ENCODE data around the gene ZNF536. TPM values are rescaled to one million over a fixed set of nuclear protein-coding genes. Genes with fewer than 3 reads are reported as not detected.

Gene ZNF536
- total and polyA plus RNA-seq, 2 of the 13 experiments (the other 11 are each of a cell fraction or from before 2014, with no cell fraction given): not detected

- Histone ChIP-seq H3K9me3 (ENCODE audit: low read length) (no peaks in the 10 kb centered on the region), H4K20me1 (ENCODE audit: insufficient read depth, low read length) (no peaks in the 10 kb centered on the region), H3K79me2 (ENCODE audit: insufficient read depth, low read length) (no peaks in the 10 kb centered on the region), H3K4me1 (ENCODE audit: insufficient read depth, low read length) (0 out of 2 replicates have a peak, but pooled peaks cover 7% of the 10 kb centered on the region), H3K27me3 (ENCODE audit: control insufficient read depth in 1 of 2, insufficient read depth in 2 of 2, low read length in 2 of 2) (peaks cover 0 to 4% of the 10 kb centered on the region in 2 experiments; a peak in 2 of 5 replicates), H3K9ac (ENCODE audit: insufficient read depth, low read depth, low read length) (no peak overlapping the region), H3K4me2 (ENCODE audit: low read depth, low read length) (no peak overlapping the region), H3K27ac (ENCODE audit: extremely low read length, insufficient read depth, low read length) (no peak overlapping the region), H3K4me3 (replicated peaks in 1 of 3; ENCODE audit: insufficient read depth in 1 of 3, low read depth in 2 of 3, low read length in 3 of 3) (no peak overlapping the region), H2AFZ (ENCODE audit: low read length) (no peak overlapping the region), H3K36me3 (replicated peaks in 1 of 2; ENCODE audit: control insufficient read depth in 1 of 2, insufficient read depth in 2 of 2, low read length in 2 of 2) (no peaks in the 10 kb centered on the region)
- TF ChIP-seq ATF7-NPFF (CRISPR knock-in tag; IDR thresholded peaks at IDR 0.05; ENCODE audit: low read depth): no peak
- TF ChIP-seq, protein P1, sequence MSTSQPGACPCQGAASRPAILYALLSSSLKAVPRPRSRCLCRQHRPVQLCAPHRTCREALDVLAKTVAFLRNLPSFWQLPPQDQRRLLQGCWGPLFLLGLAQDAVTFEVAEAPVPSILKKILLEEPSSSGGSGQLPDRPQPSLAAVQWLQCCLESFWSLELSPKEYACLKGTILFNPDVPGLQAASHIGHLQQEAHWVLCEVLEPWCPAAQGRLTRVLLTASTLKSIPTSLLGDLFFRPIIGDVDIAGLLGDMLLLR (CRISPR knock-in tag; IDR thresholded peaks at IDR 0.05): no peak
- no peak for TF ChIP-seq U2AF1 (optimal IDR thresholded peaks at IDR 0.05; ENCODE audit: low read depth, low read length)
- no peak for TF ChIP-seq TAF15 (IDR thresholded peaks at IDR 0.05; ENCODE audit: low read depth, low read length, poor library complexity, severe bottlenecking)
- TF ChIP-seq, protein P2, sequence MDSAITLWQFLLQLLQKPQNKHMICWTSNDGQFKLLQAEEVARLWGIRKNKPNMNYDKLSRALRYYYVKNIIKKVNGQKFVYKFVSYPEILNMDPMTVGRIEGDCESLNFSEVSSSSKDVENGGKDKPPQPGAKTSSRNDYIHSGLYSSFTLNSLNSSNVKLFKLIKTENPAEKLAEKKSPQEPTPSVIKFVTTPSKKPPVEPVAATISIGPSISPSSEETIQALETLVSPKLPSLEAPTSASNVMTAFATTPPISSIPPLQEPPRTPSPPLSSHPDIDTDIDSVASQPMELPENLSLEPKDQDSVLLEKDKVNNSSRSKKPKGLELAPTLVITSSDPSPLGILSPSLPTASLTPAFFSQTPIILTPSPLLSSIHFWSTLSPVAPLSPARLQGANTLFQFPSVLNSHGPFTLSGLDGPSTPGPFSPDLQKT (CRISPR knock-in tag; IDR thresholded peaks at IDR 0.05; ENCODE audit: borderline replicate concordance): no peak
- no peak for TF ChIP-seq FOXC1 (CRISPR knock-in tag; IDR thresholded peaks at IDR 0.05; ENCODE audit: borderline replicate concordance)
- no peak for TF ChIP-seq HIVEP1 (CRISPR knock-in tag; IDR thresholded peaks at IDR 0.05)
- no peak for TF ChIP-seq ZNF549 (CRISPR knock-in tag; IDR thresholded peaks at IDR 0.05)
- no peak for TF ChIP-seq CBX2 (IDR thresholded peaks at IDR 0.05; ENCODE audit: low read depth, low read length)
- no peak for TF ChIP-seq CBX2 (CRISPR knock-in tag; IDR thresholded peaks at IDR 0.05; ENCODE audit: low read depth)
- TF ChIP-seq SNAPC5 (CRISPR knock-in tag; IDR thresholded peaks at IDR 0.05; ENCODE audit: borderline replicate concordance): no peak
- TF ChIP-seq, protein P3, sequence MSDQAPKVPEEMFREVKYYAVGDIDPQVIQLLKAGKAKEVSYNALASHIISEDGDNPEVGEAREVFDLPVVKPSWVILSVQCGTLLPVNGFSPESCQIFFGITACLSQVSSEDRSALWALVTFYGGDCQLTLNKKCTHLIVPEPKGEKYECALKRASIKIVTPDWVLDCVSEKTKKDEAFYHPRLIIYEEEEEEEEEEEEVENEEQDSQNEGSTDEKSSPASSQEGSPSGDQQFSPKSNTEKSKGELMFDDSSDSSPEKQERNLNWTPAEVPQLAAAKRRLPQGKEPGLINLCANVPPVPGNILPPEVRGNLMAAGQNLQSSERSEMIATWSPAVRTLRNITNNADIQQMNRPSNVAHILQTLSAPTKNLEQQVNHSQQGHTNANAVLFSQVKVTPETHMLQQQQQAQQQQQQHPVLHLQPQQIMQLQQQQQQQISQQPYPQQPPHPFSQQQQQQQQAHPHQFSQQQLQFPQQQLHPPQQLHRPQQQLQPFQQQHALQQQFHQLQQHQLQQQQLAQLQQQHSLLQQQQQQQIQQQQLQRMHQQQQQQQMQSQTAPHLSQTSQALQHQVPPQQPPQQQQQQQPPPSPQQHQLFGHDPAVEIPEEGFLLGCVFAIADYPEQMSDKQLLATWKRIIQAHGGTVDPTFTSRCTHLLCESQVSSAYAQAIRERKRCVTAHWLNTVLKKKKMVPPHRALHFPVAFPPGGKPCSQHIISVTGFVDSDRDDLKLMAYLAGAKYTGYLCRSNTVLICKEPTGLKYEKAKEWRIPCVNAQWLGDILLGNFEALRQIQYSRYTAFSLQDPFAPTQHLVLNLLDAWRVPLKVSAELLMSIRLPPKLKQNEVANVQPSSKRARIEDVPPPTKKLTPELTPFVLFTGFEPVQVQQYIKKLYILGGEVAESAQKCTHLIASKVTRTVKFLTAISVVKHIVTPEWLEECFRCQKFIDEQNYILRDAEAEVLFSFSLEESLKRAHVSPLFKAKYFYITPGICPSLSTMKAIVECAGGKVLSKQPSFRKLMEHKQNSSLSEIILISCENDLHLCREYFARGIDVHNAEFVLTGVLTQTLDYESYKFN (CRISPR knock-in tag; conservative IDR thresholded peaks at IDR 0.05): no peak
- TF ChIP-seq ZNF382 (CRISPR knock-in tag; IDR thresholded peaks at IDR 0.05; ENCODE audit: borderline replicate concordance): no peak
- no peak for TF ChIP-seq ZNF570 (CRISPR knock-in tag; IDR thresholded peaks at IDR 0.05; ENCODE audit: borderline replicate concordance)
- no peak for TF ChIP-seq ZNF800 (CRISPR knock-in tag; IDR thresholded peaks at IDR 0.05)
- TF ChIP-seq ZNF44 (CRISPR knock-in tag; IDR thresholded peaks at IDR 0.05): no peak
- no peak for TF ChIP-seq MZF1 (CRISPR knock-in tag; IDR thresholded peaks at IDR 0.05; ENCODE audit: borderline replicate concordance)
- in situ Hi-C loops (cut with HindIII; ENCODE audit: extremely low pct_ligation_motif_present, low pct_unique_long_range_greater_than_20kb): no loop called here
- DNase-seq (ENCODE audit: low spot score): no peak
- POLR2A ChIA-PET: no interaction called here
- no peak for FAIRE-seq
- no peak for ATAC-seq
- CTCF ChIA-PET (ENCODE audit: low intra/inter-chr PET ratio, low total read pairs): no interaction called here
- 43% methylated on average over 4 of the region's 4 CpGs for WGBS (ENCODE audit: low lambda C conversion rate)
- BruUV-seq (replicated peaks): no TSS peak
- intact Hi-C loops (cut with micrococcal nuclease; ENCODE audit: unreplicated experiment): no loop called here
These were observed 108.9 kb downstream of the ZNF536 start for GRCh38 chr19:30481063-30481462.
